ENCODE measurements around the gene COL6A1. TPM values are rescaled to one million over a fixed set of nuclear protein-coding genes. Genes with fewer than 3 reads are reported as not detected.

The COL6A1 gene
- total RNA-seq, 1 experiment from 2014 or later: 87.5 TPM

- ChIA-PET POLR2A (no interaction called here), CTCF (no interaction called here), RAD21 (ENCODE audit: low non-redundant PET in 1 of 2, low total read pairs in 2 of 2, uncharacterized antibody in 2 of 2, unreplicated experiment in 2 of 2) (no interaction called here)
- intact Hi-C loops (cut with micrococcal nuclease): no loop called here
- Histone ChIP-seq H3K9me3 (ENCODE audit: control insufficient read depth in 1 of 2, insufficient read depth in 1 of 2, low read depth in 1 of 2, low read length in 2 of 2) (peaks cover 0 to under 1% of the 10 kb centered on the region in 2 experiments; a peak in 1 of 4 replicates), H4K20me1 (ENCODE audit: insufficient read depth) (no peaks in the 10 kb centered on the region), H3K4me1 (ENCODE audit: control insufficient read depth in 1 of 2, insufficient read depth in 2 of 2, low read length in 2 of 2) (no peaks in the 10 kb centered on the region), H3K9ac (ENCODE audit: low read length) (no peak overlapping the region), H3K4me3 (replicated peaks in 1 of 2; ENCODE audit: low read depth in 1 of 2, low read length in 2 of 2) (no peak overlapping the region), H3K36me3 (ENCODE audit: control insufficient read depth in 1 of 2, insufficient read depth in 2 of 2, low read length in 2 of 2) (no peaks in the 10 kb centered on the region), H3K27me3 (ENCODE audit: insufficient read depth, low read length) (no peaks in the 10 kb centered on the region), H3K27ac (ENCODE audit: low read depth, low read length) (no peak overlapping the region), H3K9me2 (ENCODE audit: insufficient read depth) (no peaks in the 10 kb centered on the region), H3K79me2 (ENCODE audit: insufficient read depth, low read length) (no peaks in the 10 kb centered on the region), H2AFZ (ENCODE audit: low read depth, low read length, poor library complexity, severe bottlenecking) (no peak overlapping the region), H3K4me2 (ENCODE audit: low read length) (no peak overlapping the region)
- BruUV-seq (replicated peaks): no TSS peak
- no peak for TF ChIP-seq TCF7L2 (IDR thresholded peaks at IDR 0.05; ENCODE audit: borderline replicate concordance, extremely low read depth, insufficient read depth, insufficient read length)
- TF ChIP-seq RAD21 (IDR thresholded peaks at IDR 0.05; ENCODE audit: low read depth): no peak
- TF ChIP-seq, protein P1, sequence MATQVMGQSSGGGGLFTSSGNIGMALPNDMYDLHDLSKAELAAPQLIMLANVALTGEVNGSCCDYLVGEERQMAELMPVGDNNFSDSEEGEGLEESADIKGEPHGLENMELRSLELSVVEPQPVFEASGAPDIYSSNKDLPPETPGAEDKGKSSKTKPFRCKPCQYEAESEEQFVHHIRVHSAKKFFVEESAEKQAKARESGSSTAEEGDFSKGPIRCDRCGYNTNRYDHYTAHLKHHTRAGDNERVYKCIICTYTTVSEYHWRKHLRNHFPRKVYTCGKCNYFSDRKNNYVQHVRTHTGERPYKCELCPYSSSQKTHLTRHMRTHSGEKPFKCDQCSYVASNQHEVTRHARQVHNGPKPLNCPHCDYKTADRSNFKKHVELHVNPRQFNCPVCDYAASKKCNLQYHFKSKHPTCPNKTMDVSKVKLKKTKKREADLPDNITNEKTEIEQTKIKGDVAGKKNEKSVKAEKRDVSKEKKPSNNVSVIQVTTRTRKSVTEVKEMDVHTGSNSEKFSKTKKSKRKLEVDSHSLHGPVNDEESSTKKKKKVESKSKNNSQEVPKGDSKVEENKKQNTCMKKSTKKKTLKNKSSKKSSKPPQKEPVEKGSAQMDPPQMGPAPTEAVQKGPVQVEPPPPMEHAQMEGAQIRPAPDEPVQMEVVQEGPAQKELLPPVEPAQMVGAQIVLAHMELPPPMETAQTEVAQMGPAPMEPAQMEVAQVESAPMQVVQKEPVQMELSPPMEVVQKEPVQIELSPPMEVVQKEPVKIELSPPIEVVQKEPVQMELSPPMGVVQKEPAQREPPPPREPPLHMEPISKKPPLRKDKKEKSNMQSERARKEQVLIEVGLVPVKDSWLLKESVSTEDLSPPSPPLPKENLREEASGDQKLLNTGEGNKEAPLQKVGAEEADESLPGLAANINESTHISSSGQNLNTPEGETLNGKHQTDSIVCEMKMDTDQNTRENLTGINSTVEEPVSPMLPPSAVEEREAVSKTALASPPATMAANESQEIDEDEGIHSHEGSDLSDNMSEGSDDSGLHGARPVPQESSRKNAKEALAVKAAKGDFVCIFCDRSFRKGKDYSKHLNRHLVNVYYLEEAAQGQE (IDR thresholded peaks at IDR 0.05; ENCODE audit: low read depth): no peak
- no peak for TF ChIP-seq SIN3A (IDR thresholded peaks at IDR 0.05; ENCODE audit: low read depth)
- no peak for TF ChIP-seq SP1 (IDR thresholded peaks at IDR 0.05; ENCODE audit: low read depth)
- TF ChIP-seq ELF1 (IDR thresholded peaks at IDR 0.05; ENCODE audit: borderline replicate concordance, low read depth): no peak
- TF ChIP-seq ZFX (IDR thresholded peaks at IDR 0.05): no peak
- TF ChIP-seq YY1 (IDR thresholded peaks at IDR 0.05; ENCODE audit: extremely low read depth, insufficient replicate concordance, low read depth, low read length): no peak
- TF ChIP-seq EGR1 (IDR thresholded peaks at IDR 0.05; ENCODE audit: low read depth): no peak
- ATAC-seq: no peak
- no peak for DNase-seq (ENCODE audit: low read depth, low spot score)
These were observed 42.6 kb downstream of the COL6A1 start for GRCh38 chr21:46024141-46024540.
